Bronchial epithelial cell (primary cell): ENCODE data around the gene DCLK2. TPM values are rescaled to one million over a fixed set of nuclear protein-coding genes. Genes with fewer than 3 reads are reported as not detected.

Source experiments
- DNase-seq: peaks from one replicate; pipeline ENCODE4 v3.0.0-alpha.2; 2010; ENCODE audit warnings: low read depth
- FAIRE-seq: peaks from 2 replicates; lab custom pipeline; 2011; peaks lifted over from hg19 to GRCh38; lab: Jason Lieb, UNC
- H3K27me3 ChIP-seq: 2 replicates; pipeline ENCODE4 v1.5.1; 2011; ENCODE audit warnings: low read length; ENCODE audit not compliant: control insufficient read depth, insufficient read depth
- H3K36me3 ChIP-seq: 2 replicates; pipeline ENCODE4 v1.5.1; 2011; ENCODE audit warnings: low read length; ENCODE audit not compliant: control insufficient read depth, insufficient read depth
- H3K4me3 ChIP-seq: 2 replicates; pipeline ENCODE4 v1.5.1; 2011; ENCODE audit warnings: mild to moderate bottlenecking, low read depth, low read length, control low read depth
- total RNA-seq: library from RNA; depleted of rRNA; stranded (reverse); fragments of >200 nt; gene quantifications from 2 replicates; pipeline ENCODE4 v1.2.1, GENCODE V29; 2014
- TF ChIP-seq, protein P1 (sequence below): IDR thresholded peaks from 2 replicates; pipeline ENCODE4 v1.5.1; 2011; ENCODE audit warnings: mild to moderate bottlenecking, moderate library complexity, low read length, control low read depth, inconsistent platforms; ENCODE audit not compliant: insufficient read depth, severe bottlenecking

The DCLK2 gene
- total RNA-seq = under 0.01 TPM in 1 of 2 replicates, not detected in the other

DNA sequence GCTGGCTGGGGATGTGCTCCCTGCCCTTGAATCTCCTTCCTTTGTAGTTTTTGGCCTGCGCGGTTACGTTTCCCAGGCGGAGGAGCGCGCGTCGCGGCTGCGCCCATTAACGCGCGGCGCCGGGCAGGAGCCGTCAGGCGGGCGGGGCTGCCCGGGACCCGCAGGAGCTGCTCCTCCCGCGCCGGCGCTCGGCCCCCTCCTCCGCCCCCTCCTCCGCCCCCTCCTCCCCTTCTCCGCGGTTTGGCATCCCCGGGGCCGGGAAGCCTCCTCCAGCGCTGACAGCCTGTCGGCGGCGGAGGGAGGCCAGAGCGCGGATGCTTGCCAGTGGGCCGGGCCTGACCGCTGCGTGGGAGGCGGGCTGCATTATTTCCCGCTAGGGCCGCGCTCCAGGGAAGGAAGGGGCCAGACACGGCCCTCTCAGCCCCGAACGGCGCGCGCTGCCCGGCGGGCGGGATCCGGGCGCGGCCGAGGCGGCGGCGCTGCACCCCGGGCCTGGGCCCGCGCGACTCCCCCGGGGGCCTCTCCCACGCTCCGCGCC, at the start of gene DCLK2:
Gene DCLK2, plus strand, starts transcription at position 405 of the 538 bp plus-strand sequence. CDS start 583 bp downstream, outside the sequence.
- no peak for FAIRE-seq
- H3K36me3 ChIP-seq = no peaks in the 10 kb centered on the region
- peaks cover 14% of the 10 kb centered on the region for H3K27me3 ChIP-seq
- peak within 1 kb of the TSS; percentile 41 for H3K4me3 ChIP-seq
- TF ChIP-seq, protein P1, sequence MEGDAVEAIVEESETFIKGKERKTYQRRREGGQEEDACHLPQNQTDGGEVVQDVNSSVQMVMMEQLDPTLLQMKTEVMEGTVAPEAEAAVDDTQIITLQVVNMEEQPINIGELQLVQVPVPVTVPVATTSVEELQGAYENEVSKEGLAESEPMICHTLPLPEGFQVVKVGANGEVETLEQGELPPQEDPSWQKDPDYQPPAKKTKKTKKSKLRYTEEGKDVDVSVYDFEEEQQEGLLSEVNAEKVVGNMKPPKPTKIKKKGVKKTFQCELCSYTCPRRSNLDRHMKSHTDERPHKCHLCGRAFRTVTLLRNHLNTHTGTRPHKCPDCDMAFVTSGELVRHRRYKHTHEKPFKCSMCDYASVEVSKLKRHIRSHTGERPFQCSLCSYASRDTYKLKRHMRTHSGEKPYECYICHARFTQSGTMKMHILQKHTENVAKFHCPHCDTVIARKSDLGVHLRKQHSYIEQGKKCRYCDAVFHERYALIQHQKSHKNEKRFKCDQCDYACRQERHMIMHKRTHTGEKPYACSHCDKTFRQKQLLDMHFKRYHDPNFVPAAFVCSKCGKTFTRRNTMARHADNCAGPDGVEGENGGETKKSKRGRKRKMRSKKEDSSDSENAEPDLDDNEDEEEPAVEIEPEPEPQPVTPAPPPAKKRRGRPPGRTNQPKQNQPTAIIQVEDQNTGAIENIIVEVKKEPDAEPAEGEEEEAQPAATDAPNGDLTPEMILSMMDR = no peak
- no peak for DNase-seq

DNA sequence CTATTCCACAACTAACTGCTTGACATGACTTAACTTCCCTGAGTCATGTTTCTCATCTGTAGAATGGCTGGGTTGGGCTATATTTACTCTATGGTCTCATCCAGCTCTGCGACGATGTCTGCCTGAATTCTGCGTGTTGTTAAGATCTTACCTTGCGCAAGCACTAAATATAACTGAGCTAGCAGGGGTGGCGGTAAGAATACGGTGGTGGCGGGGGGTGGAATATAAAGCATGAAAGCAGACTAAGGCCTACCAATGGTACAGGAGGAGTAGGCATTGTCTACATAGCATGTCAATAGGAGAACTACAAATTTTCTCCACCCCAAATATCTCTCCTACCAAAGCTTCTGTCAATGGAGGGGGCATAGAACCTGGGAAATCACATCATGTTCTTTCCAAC, 45.7 kb upstream of the DCLK2 start:
- FAIRE-seq = no peak
- peak; percentile 25 for DNase-seq
- H3K27me3 ChIP-seq = no peaks in the 10 kb centered on the region
- no peak overlapping the region for H3K4me3 ChIP-seq
- H3K36me3 ChIP-seq = no peaks in the 10 kb centered on the region
- TF ChIP-seq, protein P1 = no peak

DNA sequence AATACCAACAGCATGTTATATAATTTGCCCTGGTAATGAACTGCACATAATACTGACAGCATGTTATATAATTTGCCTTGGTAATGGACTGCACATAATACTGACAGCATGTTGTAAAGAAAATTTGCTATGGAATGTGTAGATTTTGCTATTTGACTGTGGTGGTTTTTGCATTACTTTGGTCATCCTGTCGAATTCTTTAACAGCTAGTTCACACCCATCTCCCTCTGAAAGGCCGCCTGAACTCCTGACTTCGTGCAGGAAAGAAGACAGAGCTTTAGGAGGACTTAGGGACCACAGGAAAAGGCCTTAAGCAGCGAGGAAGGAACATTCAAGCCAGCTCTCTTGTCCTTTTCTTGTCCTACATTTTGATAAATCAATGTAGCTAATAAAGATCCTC, 45.2 kb upstream of the DCLK2 start:
- no peaks in the 10 kb centered on the region for H3K36me3 ChIP-seq

DNA sequence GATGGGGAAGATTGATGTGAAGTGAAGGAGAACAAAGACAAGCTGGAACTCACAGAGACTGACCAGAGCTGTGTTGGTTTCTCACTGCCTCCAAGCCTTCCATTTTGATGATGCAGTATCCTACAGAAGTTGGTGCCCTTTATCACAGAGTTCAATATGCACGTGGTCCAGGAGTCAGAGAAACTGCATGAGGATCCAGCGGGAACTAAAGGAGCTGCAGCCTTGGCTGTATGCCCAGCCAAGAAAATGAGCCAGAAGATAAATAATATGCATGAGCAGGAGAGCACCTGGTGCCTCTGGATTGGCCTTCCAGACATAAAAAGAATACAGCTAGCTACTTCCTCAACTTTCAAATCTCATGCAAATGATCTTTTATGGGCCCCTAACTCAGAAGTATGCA, 44.3 kb upstream of the DCLK2 start:
- TF ChIP-seq, protein P1 = no peak
- peak; percentile 25 for DNase-seq
- FAIRE-seq = no peak
- H3K27me3 ChIP-seq = no peaks in the 10 kb centered on the region
- H3K36me3 ChIP-seq = no peaks in the 10 kb centered on the region
- H3K4me3 ChIP-seq = no peak overlapping the region

More for the DNA sequence above, 45.2 kb upstream of the DCLK2 start:
- H3K27me3 ChIP-seq = no peaks in the 10 kb centered on the region
- H3K4me3 ChIP-seq = no peak overlapping the region
- TF ChIP-seq, protein P1 = no peak
- FAIRE-seq = no peak
- no peak for DNase-seq

DNA sequence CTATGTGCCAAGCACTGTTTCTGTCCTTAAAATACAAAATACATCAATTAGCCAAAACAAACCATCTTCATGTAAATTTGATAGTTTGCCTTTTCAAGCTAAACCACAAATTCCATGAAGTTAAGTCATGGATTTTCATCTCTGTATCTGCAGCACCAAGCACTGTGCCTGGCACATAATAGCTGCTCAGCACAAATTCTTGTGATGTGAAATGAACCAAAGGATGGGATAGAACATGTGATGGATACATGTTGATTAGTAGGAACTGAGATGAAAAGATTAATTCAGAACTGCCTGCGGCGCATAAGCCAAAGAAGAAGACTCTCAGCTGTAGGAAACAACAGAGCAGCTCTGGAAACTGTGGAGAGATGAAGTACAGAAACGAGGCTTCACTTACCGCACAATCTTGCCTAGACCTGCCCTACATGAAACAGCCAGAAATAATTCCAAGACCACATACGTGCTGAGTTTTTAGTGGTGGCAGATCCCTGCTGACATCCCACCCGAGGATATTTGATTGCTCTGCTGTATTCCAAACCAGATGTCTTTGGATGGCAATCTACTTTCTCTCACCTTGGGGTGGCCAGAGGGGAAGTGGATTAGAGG, 40.9 kb upstream of the DCLK2 start:
- no peaks in the 10 kb centered on the region for H3K36me3 ChIP-seq
- DNase-seq (peak; percentile 76), FAIRE-seq (peak; percentile 7)
- H3K27me3 ChIP-seq = no peaks in the 10 kb centered on the region
- no peak overlapping the region for H3K4me3 ChIP-seq
- TF ChIP-seq, protein P1 = no peak
